ENCODE measurements around the gene IFNA4.

IFNA4 gene

GRCh38 chr9:21165516-21165915 lies 21.9 kb downstream of the IFNA4 start:
- DNase-seq, result no peak

GRCh38 chr9:21160178-21160577 lies 27.2 kb downstream of the IFNA4 start:
- peak; percentile 47 for DNase-seq

- DNase-seq, result no peak
Observed at GRCh38 chr9:21155501-21155900, 31.9 kb downstream of the IFNA4 start.

- peak; percentile 27 for DNase-seq
Observed at GRCh38 chr9:21154018-21154608, 33.3 kb downstream of the IFNA4 start.

- DNase-seq, result peak; percentile 45
Observed at GRCh38 chr9:21153336-21154017, 33.9 kb downstream of the IFNA4 start.

GRCh38 chr9:21144603-21145002 lies 42.8 kb downstream of the IFNA4 start:
- peak; percentile 54 for DNase-seq

GRCh38 chr9:21141427-21141882 lies 45.9 kb downstream of the IFNA4 start, which contains the start of gene IFNW1:
Gene IFNW1, minus strand, starts transcription at chr9:21141832. Its CDS starts 262 bp downstream, at chr9:21141570.
- DNase-seq, result peak; percentile 16

- DNase-seq, result no peak
Observed at GRCh38 chr9:21137020-21137419, 50.4 kb downstream of the IFNA4 start.
